ENCODE data around the gene LAMC3. TPM values are rescaled to one million over a fixed set of nuclear protein-coding genes. Genes with fewer than 3 reads are reported as not detected.

Gene LAMC3
- polyA plus RNA-seq, 1 donor from 2014 or later, result 0.04 TPM

DNA sequence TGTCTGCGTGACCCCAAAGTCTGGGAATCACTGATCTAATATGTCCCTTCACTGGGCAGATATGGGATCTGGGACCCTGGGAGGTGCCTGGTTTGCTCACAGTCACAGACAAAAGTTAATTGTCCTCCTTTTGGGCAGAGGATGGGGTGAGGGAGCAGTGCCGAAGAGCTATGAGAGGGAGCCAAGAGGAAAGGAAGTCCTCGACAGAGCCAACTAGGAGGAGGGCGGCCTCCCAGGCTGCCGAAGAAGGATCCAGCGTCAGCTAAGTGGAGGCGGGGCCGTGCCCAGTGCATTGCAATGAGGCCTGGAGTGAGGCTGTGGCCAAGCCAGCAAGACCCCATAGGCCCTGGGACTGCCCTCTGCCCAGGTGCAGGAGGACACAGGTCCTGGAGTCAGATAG lies 98.8 kb downstream of the LAMC3 start:
- Histone ChIP-seq H3K4me3 (ENCODE audit: low read length) (no peak overlapping the region), H3K36me3 (ENCODE audit: insufficient read depth, low read length) (no peaks in the 10 kb centered on the region), H3K79me2 (replicated peaks; ENCODE audit: insufficient read depth, low read length) (no peaks in the 10 kb centered on the region), H3K27me3 (ENCODE audit: insufficient read depth, low read depth, low read length) (no peaks in the 10 kb centered on the region), H2AFZ (ENCODE audit: low read depth, low read length) (no peak overlapping the region), H4K20me1 (ENCODE audit: insufficient read depth) (no peaks in the 10 kb centered on the region), H3K9me3 (ENCODE audit: low read length) (no peaks in the 10 kb centered on the region), H3F3A (ENCODE audit: insufficient read depth, low read length, poor library complexity, severe bottlenecking) (no peaks in the 10 kb centered on the region), H3K27ac (ENCODE audit: low read length) (no peak overlapping the region), H3K9me2 (ENCODE audit: insufficient read depth, low read length) (no peaks in the 10 kb centered on the region), H3K4me2 (ENCODE audit: low read length) (no peak overlapping the region), H3K9ac (ENCODE audit: low read length) (no peak overlapping the region)
- TF ChIP-seq, protein P1, sequence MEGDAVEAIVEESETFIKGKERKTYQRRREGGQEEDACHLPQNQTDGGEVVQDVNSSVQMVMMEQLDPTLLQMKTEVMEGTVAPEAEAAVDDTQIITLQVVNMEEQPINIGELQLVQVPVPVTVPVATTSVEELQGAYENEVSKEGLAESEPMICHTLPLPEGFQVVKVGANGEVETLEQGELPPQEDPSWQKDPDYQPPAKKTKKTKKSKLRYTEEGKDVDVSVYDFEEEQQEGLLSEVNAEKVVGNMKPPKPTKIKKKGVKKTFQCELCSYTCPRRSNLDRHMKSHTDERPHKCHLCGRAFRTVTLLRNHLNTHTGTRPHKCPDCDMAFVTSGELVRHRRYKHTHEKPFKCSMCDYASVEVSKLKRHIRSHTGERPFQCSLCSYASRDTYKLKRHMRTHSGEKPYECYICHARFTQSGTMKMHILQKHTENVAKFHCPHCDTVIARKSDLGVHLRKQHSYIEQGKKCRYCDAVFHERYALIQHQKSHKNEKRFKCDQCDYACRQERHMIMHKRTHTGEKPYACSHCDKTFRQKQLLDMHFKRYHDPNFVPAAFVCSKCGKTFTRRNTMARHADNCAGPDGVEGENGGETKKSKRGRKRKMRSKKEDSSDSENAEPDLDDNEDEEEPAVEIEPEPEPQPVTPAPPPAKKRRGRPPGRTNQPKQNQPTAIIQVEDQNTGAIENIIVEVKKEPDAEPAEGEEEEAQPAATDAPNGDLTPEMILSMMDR (IDR thresholded peaks at IDR 0.05; ENCODE audit: poor library complexity, severe bottlenecking), result no peak
- TF ChIP-seq TAF1 (IDR thresholded peaks at IDR 0.05; ENCODE audit: low read depth), result no peak
- no peak for TF ChIP-seq MXI1 (conservative IDR thresholded peaks at IDR 0.05; ENCODE audit: poor library complexity, severe bottlenecking)
- no peak for TF ChIP-seq RAD21 (conservative IDR thresholded peaks at IDR 0.05)
- TF ChIP-seq SMC3 (conservative IDR thresholded peaks at IDR 0.05; ENCODE audit: poor library complexity), result no peak
- no peak for TF ChIP-seq POLR2AphosphoS5 (IDR thresholded peaks at IDR 0.05)
- TF ChIP-seq, protein P2, sequence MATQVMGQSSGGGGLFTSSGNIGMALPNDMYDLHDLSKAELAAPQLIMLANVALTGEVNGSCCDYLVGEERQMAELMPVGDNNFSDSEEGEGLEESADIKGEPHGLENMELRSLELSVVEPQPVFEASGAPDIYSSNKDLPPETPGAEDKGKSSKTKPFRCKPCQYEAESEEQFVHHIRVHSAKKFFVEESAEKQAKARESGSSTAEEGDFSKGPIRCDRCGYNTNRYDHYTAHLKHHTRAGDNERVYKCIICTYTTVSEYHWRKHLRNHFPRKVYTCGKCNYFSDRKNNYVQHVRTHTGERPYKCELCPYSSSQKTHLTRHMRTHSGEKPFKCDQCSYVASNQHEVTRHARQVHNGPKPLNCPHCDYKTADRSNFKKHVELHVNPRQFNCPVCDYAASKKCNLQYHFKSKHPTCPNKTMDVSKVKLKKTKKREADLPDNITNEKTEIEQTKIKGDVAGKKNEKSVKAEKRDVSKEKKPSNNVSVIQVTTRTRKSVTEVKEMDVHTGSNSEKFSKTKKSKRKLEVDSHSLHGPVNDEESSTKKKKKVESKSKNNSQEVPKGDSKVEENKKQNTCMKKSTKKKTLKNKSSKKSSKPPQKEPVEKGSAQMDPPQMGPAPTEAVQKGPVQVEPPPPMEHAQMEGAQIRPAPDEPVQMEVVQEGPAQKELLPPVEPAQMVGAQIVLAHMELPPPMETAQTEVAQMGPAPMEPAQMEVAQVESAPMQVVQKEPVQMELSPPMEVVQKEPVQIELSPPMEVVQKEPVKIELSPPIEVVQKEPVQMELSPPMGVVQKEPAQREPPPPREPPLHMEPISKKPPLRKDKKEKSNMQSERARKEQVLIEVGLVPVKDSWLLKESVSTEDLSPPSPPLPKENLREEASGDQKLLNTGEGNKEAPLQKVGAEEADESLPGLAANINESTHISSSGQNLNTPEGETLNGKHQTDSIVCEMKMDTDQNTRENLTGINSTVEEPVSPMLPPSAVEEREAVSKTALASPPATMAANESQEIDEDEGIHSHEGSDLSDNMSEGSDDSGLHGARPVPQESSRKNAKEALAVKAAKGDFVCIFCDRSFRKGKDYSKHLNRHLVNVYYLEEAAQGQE (IDR thresholded peaks at IDR 0.05; ENCODE audit: borderline replicate concordance), result no peak
- TF ChIP-seq EP300 (conservative IDR thresholded peaks at IDR 0.05; ENCODE audit: poor library complexity, severe bottlenecking), result no peak
- no peak for TF ChIP-seq EZH2 (IDR thresholded peaks at IDR 0.05; ENCODE audit: borderline replicate concordance, insufficient read depth, low read length, poor library complexity, severe bottlenecking)

DNA sequence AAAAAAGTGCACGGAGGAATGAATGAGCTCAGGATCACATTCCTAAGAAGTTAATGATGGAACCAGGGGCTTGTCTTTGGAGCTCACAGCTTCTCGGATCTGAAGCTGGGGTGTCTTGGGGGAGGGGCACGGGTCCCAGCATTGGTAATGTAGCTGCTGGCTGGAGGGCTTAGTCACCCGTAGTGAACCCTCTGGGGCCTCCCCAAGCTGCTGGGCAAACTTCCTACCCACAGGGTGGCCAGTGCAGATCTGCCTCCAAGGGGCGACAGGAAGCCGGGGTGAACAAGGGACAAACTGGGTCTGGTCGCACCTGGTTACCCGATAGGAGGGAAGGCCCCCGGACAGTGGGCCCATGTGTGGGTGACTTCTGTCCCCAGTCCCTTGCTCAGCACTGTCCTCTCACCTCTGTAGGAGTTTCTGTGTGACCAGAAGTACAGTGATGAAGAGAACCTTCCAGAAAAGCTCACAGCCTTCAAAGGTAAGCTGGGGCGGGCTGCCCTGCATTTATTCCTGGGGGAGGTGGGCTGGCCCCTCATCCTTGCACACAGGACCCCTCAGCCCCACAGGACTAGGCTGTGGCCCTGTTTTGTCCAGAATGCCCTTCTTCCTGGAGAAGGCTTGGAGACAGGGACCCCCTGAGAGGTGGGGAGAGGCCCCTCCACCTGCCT lies 102.3 kb downstream of the LAMC3 start:
- Histone ChIP-seq H3F3A (ENCODE audit: insufficient read depth, low read length, poor library complexity, severe bottlenecking) (no peaks in the 10 kb centered on the region), H3K79me2 (replicated peaks; ENCODE audit: insufficient read depth, low read length) (no peaks in the 10 kb centered on the region), H3K27ac (ENCODE audit: low read length) (no peak overlapping the region), H3K9ac (ENCODE audit: low read length) (no peak overlapping the region), H4K20me1 (ENCODE audit: insufficient read depth) (no peaks in the 10 kb centered on the region), H3K9me2 (ENCODE audit: insufficient read depth, low read length) (no peaks in the 10 kb centered on the region), H3K27me3 (ENCODE audit: insufficient read depth, low read depth, low read length) (no peaks in the 10 kb centered on the region), H3K4me2 (ENCODE audit: low read length) (no peak overlapping the region), H3K9me3 (ENCODE audit: low read length) (no peaks in the 10 kb centered on the region), H3K36me3 (ENCODE audit: insufficient read depth, low read length) (no peaks in the 10 kb centered on the region), H3K4me3 (ENCODE audit: low read length) (no peak overlapping the region), H2AFZ (ENCODE audit: low read depth, low read length) (no peak overlapping the region)
- TF ChIP-seq EZH2 (IDR thresholded peaks at IDR 0.05; ENCODE audit: borderline replicate concordance, insufficient read depth, low read length, poor library complexity, severe bottlenecking) (no peak), EP300 (conservative IDR thresholded peaks at IDR 0.05; ENCODE audit: poor library complexity, severe bottlenecking) (no peak), SMC3 (conservative IDR thresholded peaks at IDR 0.05; ENCODE audit: poor library complexity) (no peak), TAF1 (IDR thresholded peaks at IDR 0.05; ENCODE audit: low read depth) (no peak), RAD21 (conservative IDR thresholded peaks at IDR 0.05) (no peak), POLR2AphosphoS5 (IDR thresholded peaks at IDR 0.05) (no peak), MXI1 (conservative IDR thresholded peaks at IDR 0.05; ENCODE audit: poor library complexity, severe bottlenecking) (no peak)
- TF ChIP-seq, protein P1 (IDR thresholded peaks at IDR 0.05; ENCODE audit: poor library complexity, severe bottlenecking), result no peak
- TF ChIP-seq, protein P2 (IDR thresholded peaks at IDR 0.05; ENCODE audit: borderline replicate concordance), result no peak

Measured in neural cell (in vitro differentiated cells).